Osteoblast (primary cell): Measurements from ENCODE around the gene GABRB2. TPM values are rescaled to one million over a fixed set of nuclear protein-coding genes. Genes with fewer than 3 reads are reported as not detected.
A peak's percentile ranks its signal among the peaks of the same experiment; 100 is the strongest.

ENCODE experiments used
- DNase-seq: peaks from one replicate; pipeline ENCODE4 v3.0.0; 2011; ENCODE audit warnings: low spot score, mixed read lengths; ENCODE audit not compliant: insufficient read length; ENCODE audit errors: missing footprints
- H2AFZ ChIP-seq: 2 replicates; pipeline ENCODE4 v1.6.0; 2011; ENCODE audit warnings: mild to moderate bottlenecking, low read length
- H3K27ac ChIP-seq: 2 replicates; pipeline ENCODE4 v1.5.1; 2011; ENCODE audit warnings: mild to moderate bottlenecking, low read depth, low read length, moderate library complexity
- H3K27me3 ChIP-seq: 2 replicates; pipeline ENCODE4 v1.6.0; 2012; ENCODE audit warnings: mild to moderate bottlenecking, control low read depth, inconsistent platforms, low read length, moderate library complexity; ENCODE audit not compliant: insufficient read depth
- H3K36me3 ChIP-seq: 2 replicates; pipeline ENCODE4 v1.5.1; 2011; ENCODE audit warnings: mild to moderate bottlenecking, low read length, control low read depth, moderate library complexity; ENCODE audit not compliant: insufficient read depth
- H3K4me1 ChIP-seq: 2 replicates; pipeline ENCODE4 v1.5.1; 2011; ENCODE audit warnings: mild to moderate bottlenecking, low read length, control low read depth, moderate library complexity; ENCODE audit not compliant: insufficient read depth
- H3K4me2 ChIP-seq: 2 replicates; pipeline ENCODE4 v1.6.0; 2011; ENCODE audit warnings: mild to moderate bottlenecking, low read length; ENCODE audit not compliant: insufficient read depth
- H3K4me3 ChIP-seq: fragments of 200-600 bp; sonication (generic); 3 replicates; pipeline ENCODE4 v1.5.1; 2012; ENCODE audit warnings: mild to moderate bottlenecking, low read length, inconsistent platforms; ENCODE audit not compliant: insufficient read depth
- H3K79me2 ChIP-seq: 2 replicates; pipeline ENCODE4 v1.6.0; 2012; ENCODE audit warnings: mild to moderate bottlenecking, low read length, control low read depth, inconsistent platforms; ENCODE audit not compliant: insufficient read depth
- H3K9me3 ChIP-seq: 2 replicates; pipeline ENCODE4 v1.5.1; 2011; ENCODE audit warnings: low read depth, low read length, control low read depth
- H4K20me1 ChIP-seq: 2 replicates; pipeline ENCODE4 v1.6.0; 2012; ENCODE audit warnings: mild to moderate bottlenecking, low read length, control low read depth; ENCODE audit not compliant: insufficient read depth
- total RNA-seq: library from RNA; depleted of rRNA; stranded (reverse); fragments of >200 nt; gene quantifications from 2 replicates; pipeline ENCODE4 v1.2.3, GENCODE V29; 2012
- TF ChIP-seq, protein P1 (sequence below): IDR thresholded peaks from 2 replicates; pipeline ENCODE4 v1.5.1; 2011; ENCODE audit warnings: mild to moderate bottlenecking, low read depth, low read length, moderate library complexity; ENCODE audit errors: extremely low read depth

GABRB2 gene
- total RNA-seq, 1 donor, result 0.72 TPM

- H3K4me1 ChIP-seq, result no peaks in the 10 kb centered on the region
- no peaks in the 10 kb centered on the region for H3K9me3 ChIP-seq
- H3K4me2 ChIP-seq, result no peak overlapping the region
- no peaks in the 10 kb centered on the region for H3K79me2 ChIP-seq
- H2AFZ ChIP-seq, result no peak overlapping the region
- H3K27ac ChIP-seq, result no peak overlapping the region
- no peaks in the 10 kb centered on the region for H4K20me1 ChIP-seq
- H3K36me3 ChIP-seq, result no peaks in the 10 kb centered on the region
- H3K27me3 ChIP-seq, result no peaks in the 10 kb centered on the region
- no peak overlapping the region for H3K4me3 ChIP-seq
- TF ChIP-seq, protein P1, sequence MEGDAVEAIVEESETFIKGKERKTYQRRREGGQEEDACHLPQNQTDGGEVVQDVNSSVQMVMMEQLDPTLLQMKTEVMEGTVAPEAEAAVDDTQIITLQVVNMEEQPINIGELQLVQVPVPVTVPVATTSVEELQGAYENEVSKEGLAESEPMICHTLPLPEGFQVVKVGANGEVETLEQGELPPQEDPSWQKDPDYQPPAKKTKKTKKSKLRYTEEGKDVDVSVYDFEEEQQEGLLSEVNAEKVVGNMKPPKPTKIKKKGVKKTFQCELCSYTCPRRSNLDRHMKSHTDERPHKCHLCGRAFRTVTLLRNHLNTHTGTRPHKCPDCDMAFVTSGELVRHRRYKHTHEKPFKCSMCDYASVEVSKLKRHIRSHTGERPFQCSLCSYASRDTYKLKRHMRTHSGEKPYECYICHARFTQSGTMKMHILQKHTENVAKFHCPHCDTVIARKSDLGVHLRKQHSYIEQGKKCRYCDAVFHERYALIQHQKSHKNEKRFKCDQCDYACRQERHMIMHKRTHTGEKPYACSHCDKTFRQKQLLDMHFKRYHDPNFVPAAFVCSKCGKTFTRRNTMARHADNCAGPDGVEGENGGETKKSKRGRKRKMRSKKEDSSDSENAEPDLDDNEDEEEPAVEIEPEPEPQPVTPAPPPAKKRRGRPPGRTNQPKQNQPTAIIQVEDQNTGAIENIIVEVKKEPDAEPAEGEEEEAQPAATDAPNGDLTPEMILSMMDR, result no peak
- DNase-seq, result no peak
These were observed 146.4 kb downstream of the GABRB2 start for GRCh38 chr5:161399996-161400562.

DNA sequence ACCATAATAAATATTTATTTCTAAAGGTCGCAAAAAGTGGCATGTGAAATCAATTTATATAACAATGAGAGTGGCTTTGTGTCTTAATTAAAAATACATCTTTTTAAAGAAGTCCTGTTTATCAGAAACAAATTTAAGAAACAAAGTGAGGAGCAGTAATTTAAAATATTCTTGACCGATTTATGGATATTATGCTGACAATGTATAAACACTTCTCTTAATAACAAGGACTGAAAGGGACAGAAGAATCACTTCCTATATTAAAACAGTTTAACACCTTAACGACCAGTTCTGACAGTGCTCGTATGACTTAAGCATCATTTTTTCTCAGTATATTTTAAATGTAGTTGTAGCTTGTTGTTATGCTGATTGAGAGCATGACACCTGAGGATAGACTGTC, 149.1 kb downstream of the GABRB2 start:
- Histone ChIP-seq H3K4me1 (no peaks in the 10 kb centered on the region), H3K4me3 (no peak overlapping the region), H3K79me2 (no peaks in the 10 kb centered on the region), H4K20me1 (no peaks in the 10 kb centered on the region), H2AFZ (no peak overlapping the region), H3K4me2 (no peak overlapping the region), H3K9me3 (no peaks in the 10 kb centered on the region), H3K36me3 (no peaks in the 10 kb centered on the region), H3K27ac (no peak overlapping the region), H3K27me3 (no peaks in the 10 kb centered on the region)
- DNase-seq, result no peak
- TF ChIP-seq, protein P1, result no peak

- no peaks in the 10 kb centered on the region for H4K20me1 ChIP-seq
- TF ChIP-seq, protein P1, result no peak
- no peak overlapping the region for H3K27ac ChIP-seq
- no peaks in the 10 kb centered on the region for H3K27me3 ChIP-seq
- no peaks in the 10 kb centered on the region for H3K36me3 ChIP-seq
- H3K79me2 ChIP-seq, result no peaks in the 10 kb centered on the region
- H3K9me3 ChIP-seq, result no peaks in the 10 kb centered on the region
- H3K4me2 ChIP-seq, result no peak overlapping the region
- H3K4me3 ChIP-seq, result no peak overlapping the region
- H2AFZ ChIP-seq, result no peak overlapping the region
- no peaks in the 10 kb centered on the region for H3K4me1 ChIP-seq
- no peak for DNase-seq
These were observed 150.4 kb downstream of the GABRB2 start for GRCh38 chr5:161396171-161396570.

GRCh38 chr5:161391724-161392123, 154.8 kb downstream of the GABRB2 start:
- Histone ChIP-seq H4K20me1 (no peaks in the 10 kb centered on the region), H3K27me3 (no peaks in the 10 kb centered on the region), H3K9me3 (no peaks in the 10 kb centered on the region), H3K27ac (no peak overlapping the region), H3K79me2 (no peaks in the 10 kb centered on the region), H3K4me3 (no peak overlapping the region), H3K4me1 (no peaks in the 10 kb centered on the region), H3K36me3 (no peaks in the 10 kb centered on the region), H2AFZ (no peak overlapping the region), H3K4me2 (no peak overlapping the region)
- TF ChIP-seq, protein P1, result no peak
- peak; percentile 1 for DNase-seq
